Hindlimb muscle (tissue), 1 donor: ENCODE measurements around the gene AGA. TPM values are rescaled to one million over a fixed set of nuclear protein-coding genes. Genes with fewer than 3 reads are reported as not detected.
A peak's percentile ranks its signal among the peaks of the same experiment; 100 is the strongest.

Experiments
- DNase-seq: peaks from one replicate; pipeline ENCODE4 v3.0.0-alpha.2; 2013
- polyA plus RNA-seq: library from polyadenylated mRNA; unstranded; fragments of 120-200 nt; gene quantifications from one replicate; pipeline ENCODE4 v1.2.1, GENCODE V29; 2013; ENCODE audit not compliant: insufficient read length

The AGA gene
- polyA plus RNA-seq, 1 donor: 6.1 TPM

- DNase-seq: no peak
Measured at GRCh38 chr4:177446586-177446985, 4.3 kb upstream of the AGA start.

GRCh38 chr4:177444911-177445736 is 2.9 kb upstream of the AGA start:
- DNase-seq: no peak

- peak; percentile 1 for DNase-seq
Measured at GRCh38 chr4:177441061-177441802, 1.0 kb downstream of the AGA start.

- no peak for DNase-seq
Measured at GRCh38 chr4:177436456-177436855, 5.8 kb downstream of the AGA start.

GRCh38 chr4:177434667-177435066 is 7.6 kb downstream of the AGA start:
- DNase-seq: no peak

GRCh38 chr4:177427192-177427591 is 15.0 kb downstream of the AGA start:
- no peak for DNase-seq

GRCh38 chr4:177419434-177419833 is 22.8 kb downstream of the AGA start:
- no peak for DNase-seq

- DNase-seq: no peak
Measured at GRCh38 chr4:177413656-177414055, 28.6 kb downstream of the AGA start.

GRCh38 chr4:177413076-177413475 is 29.2 kb downstream of the AGA start:
- no peak for DNase-seq

GRCh38 chr4:177411996-177412395 is 30.2 kb downstream of the AGA start:
- DNase-seq: no peak

- no peak for DNase-seq
Measured at GRCh38 chr4:177410566-177410965, 31.7 kb downstream of the AGA start.

GRCh38 chr4:177408023-177408422 is 34.2 kb downstream of the AGA start:
- DNase-seq: no peak

- no peak for DNase-seq
Measured at GRCh38 chr4:177405508-177405907, 36.7 kb downstream of the AGA start.

GRCh38 chr4:177404986-177405385 is 37.3 kb downstream of the AGA start:
- no peak for DNase-seq

- DNase-seq: no peak
Measured at GRCh38 chr4:177404342-177404741, 37.9 kb downstream of the AGA start.

GRCh38 chr4:177403746-177404145 is 38.5 kb downstream of the AGA start:
- DNase-seq: no peak

- DNase-seq: no peak
Measured at GRCh38 chr4:177401658-177402273, 40.5 kb downstream of the AGA start.

GRCh38 chr4:177400030-177400429 is 42.2 kb downstream of the AGA start:
- no peak for DNase-seq

- DNase-seq: no peak
Measured at GRCh38 chr4:177396352-177396751, 45.9 kb downstream of the AGA start.

- DNase-seq: no peak
Measured at GRCh38 chr4:177393236-177393635, 49.0 kb downstream of the AGA start.

GRCh38 chr4:177391953-177392352 is 50.3 kb downstream of the AGA start:
- no peak for DNase-seq

- no peak for DNase-seq
Measured at GRCh38 chr4:177391287-177391686, 51.0 kb downstream of the AGA start.

- no peak for DNase-seq
Measured at GRCh38 chr4:177386278-177386815, 55.9 kb downstream of the AGA start.
